GM12873 (cell line): ENCODE measurements around the gene SCD5.

Experiments used
- TF ChIP-seq, protein P1 (sequence below): IDR thresholded peaks from 2 replicates; pipeline ENCODE4 v1.5.1; 2012; ENCODE audit warnings: low read depth, mild to moderate bottlenecking, moderate library complexity, low read length, control low read depth; ENCODE audit not compliant: insufficient read depth; ENCODE audit errors: missing control alignments

SCD5 gene

DNA sequence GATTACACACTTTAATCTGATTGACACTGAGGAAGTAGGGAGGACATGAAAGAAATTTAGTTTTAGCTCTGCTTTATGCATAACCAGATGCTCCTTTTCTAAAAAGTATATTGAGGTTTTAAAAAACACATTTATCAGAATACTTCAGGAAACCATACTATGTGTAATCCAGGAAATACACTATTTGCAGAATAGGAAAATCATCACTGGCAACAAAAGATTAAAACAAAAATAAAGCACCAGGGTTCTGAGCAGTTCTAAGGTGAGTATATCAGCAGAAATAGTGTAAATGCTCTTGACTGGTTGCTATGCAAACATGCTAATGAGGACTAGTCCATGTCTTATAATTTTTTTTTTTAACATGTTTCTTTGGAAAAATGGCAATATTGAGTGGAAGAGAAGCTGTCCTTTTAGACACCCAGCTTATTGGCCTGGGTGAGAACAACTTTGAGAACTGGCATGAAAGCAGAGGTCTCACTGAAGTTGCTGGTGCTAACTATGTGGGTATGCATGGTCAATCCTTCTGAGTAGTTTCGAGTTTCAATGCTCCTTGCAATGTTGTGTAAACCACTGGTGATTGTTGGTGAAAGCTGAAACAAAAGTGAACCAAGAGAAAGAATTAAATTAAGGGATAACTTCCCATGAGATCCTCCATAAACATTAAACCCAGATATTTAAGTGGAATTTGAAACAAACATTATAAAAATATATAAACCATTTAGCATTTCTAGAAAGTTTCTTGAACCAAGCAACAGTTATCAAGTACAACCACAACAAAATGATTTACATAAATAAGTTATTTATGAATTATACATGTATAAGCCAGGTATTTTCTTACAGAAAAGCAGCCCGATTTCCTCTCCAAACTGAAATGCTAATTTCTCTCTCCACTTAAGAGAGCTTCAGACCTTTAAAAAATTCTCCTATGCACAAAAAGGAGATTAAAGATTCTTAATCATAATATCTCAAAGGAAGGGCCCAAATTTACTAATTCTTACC, 20.4 kb upstream of the SCD5 start:
- TF ChIP-seq, protein P1, sequence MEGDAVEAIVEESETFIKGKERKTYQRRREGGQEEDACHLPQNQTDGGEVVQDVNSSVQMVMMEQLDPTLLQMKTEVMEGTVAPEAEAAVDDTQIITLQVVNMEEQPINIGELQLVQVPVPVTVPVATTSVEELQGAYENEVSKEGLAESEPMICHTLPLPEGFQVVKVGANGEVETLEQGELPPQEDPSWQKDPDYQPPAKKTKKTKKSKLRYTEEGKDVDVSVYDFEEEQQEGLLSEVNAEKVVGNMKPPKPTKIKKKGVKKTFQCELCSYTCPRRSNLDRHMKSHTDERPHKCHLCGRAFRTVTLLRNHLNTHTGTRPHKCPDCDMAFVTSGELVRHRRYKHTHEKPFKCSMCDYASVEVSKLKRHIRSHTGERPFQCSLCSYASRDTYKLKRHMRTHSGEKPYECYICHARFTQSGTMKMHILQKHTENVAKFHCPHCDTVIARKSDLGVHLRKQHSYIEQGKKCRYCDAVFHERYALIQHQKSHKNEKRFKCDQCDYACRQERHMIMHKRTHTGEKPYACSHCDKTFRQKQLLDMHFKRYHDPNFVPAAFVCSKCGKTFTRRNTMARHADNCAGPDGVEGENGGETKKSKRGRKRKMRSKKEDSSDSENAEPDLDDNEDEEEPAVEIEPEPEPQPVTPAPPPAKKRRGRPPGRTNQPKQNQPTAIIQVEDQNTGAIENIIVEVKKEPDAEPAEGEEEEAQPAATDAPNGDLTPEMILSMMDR = no peak

DNA sequence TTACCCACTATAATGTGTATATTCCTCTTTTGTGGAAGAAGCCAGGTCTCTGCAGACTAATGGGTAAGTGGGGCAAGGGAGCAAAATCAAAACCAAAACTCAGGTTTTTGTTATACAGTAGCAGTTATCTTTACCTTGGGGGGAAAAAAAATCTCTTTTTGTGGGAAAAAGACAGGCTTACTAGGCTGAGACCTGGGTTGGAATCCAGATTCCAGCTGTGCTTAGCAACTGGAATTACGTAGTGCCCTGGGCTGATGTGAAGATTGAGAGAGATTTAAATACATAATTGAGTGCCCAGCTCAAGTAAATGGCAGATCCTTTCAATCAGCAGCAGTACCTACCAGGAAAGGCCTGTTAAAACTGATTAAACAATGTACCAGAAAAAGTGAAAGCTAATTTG, 15.4 kb upstream of the SCD5 start:
- TF ChIP-seq, protein P1 = no peak

DNA sequence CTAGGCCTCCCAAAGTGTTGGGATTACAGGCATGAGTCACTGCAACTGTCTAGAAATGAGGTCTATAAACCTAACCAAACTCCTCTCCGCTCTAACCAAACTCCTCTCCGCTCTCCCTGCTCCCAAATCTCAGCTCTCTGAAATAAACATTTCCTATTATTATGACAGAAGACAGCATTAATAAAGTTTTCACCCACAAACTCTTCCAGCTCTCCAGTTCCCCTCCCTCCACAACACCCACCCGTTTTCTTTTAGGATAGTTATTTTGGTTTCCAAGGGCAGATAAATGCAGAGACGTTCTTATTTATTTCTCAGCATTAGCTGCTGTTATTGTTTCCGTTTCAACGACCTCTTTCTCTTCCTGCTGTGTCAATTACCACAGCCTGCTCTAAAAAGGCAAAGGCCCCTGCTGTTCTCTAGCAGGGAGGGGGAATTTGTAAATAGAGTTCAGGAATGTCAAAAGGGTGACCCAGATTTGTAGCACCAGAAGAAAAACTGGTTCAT, 13.3 kb upstream of the SCD5 start:
- TF ChIP-seq, protein P1 = no peak

DNA sequence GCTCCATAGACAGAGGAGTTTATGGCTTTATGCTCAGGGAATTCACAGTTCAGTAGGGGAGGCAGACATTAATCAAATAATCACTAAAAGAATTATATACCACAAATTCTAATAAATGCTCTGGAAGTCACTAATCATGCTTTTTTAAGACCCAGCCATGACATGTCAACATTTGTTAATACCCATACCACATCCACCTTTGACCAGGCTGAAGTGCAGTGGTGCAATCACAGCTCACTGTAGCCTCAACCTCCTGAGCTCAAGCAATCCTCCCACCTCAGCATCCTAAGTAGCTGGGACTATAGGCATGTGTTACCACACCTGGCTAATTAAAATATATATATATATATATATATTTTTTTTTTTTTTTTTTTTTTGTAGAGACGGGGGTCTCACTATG, 12.8 kb upstream of the SCD5 start:
- TF ChIP-seq, protein P1 = no peak

DNA sequence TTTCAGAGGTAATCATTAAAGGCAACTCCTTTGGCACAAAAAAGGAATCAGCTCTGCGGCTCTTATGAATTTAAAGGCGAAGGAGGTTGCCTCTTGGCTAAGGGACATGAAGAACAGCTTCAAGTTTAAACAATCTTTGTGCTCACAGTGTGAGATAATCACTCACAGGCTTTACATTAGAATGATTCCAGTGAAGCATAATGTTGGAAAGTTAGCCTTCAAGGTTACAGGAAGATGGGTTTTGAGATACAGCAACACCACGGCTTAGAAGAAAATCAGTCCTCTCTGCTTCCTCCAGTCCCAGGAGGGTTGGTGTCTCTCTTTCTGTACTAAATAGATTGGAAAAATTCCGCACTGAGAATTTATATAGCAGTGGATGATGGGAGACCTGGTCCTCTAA, 11.6 kb upstream of the SCD5 start:
- TF ChIP-seq, protein P1 = no peak

DNA sequence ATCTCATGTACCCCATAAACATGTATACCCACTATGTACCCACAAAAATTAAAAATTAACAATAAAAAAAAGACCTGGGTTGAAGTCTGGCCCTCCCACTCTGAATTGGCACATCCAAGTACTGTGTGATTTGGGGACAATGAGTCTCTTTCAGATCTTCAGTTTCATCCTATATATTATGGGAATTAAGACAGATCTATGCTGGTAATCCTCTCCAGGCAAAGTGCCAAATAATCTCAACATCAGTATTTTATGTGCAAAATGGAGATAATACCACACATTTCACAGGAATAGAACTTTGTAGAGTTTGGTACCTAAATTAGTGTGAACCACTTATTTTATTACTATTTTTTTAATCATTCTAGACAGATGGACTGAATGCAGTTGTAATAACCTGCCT, 11.0 kb upstream of the SCD5 start:
- TF ChIP-seq, protein P1 = no peak

DNA sequence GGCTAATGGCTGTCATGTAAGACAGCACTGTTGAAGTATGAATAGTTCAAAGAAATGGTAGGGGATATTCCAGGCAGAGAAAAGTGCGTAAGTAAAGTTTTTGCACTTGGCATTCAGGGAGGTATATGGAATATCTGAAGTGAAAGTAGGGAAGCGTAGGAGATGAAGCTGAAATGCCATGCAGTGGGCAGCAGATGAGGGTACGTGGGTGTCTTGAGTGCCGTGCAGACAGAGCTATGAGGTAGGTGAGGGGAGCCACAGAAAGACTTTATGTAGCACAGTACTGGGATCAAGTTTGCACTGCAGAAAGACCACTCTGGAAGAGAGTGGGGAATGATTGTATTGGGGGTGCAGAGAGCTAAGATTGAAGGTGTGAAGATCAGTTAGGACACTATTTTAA, 5.2 kb upstream of the SCD5 start:
- TF ChIP-seq, protein P1 = no peak
